Globus pallidus (tissue), 1 donor: ENCODE results near the gene TRHDE.

ENCODE experiments used
- DNase-seq: peaks from one replicate; pipeline ENCODE4 v3.0.0-alpha.2; 2015; ENCODE audit warnings: low spot score

Gene TRHDE

GRCh38 chr12:72274931-72275330, 2.8 kb downstream of the TRHDE start:
- no peak for DNase-seq

GRCh38 chr12:72275526-72275925, 3.4 kb downstream of the TRHDE start:
- no peak for DNase-seq

- no peak for DNase-seq
Measured at GRCh38 chr12:72276181-72276805, 4.1 kb downstream of the TRHDE start.

GRCh38 chr12:72277415-72277814, 5.2 kb downstream of the TRHDE start:
- no peak for DNase-seq

- no peak for DNase-seq
Measured at GRCh38 chr12:72278894-72279293, 6.7 kb downstream of the TRHDE start.

- DNase-seq, result no peak
Measured at GRCh38 chr12:72281126-72281525, 9.0 kb downstream of the TRHDE start.

- peak; percentile 52 for DNase-seq
Measured at GRCh38 chr12:72282721-72283120, 10.6 kb downstream of the TRHDE start.

- DNase-seq, result no peak
Measured at GRCh38 chr12:72285861-72286260, 13.7 kb downstream of the TRHDE start.

GRCh38 chr12:72286526-72286925, 14.4 kb downstream of the TRHDE start:
- DNase-seq, result no peak

GRCh38 chr12:72288436-72288835, 16.3 kb downstream of the TRHDE start:
- DNase-seq, result no peak

- DNase-seq, result no peak
Measured at GRCh38 chr12:72288911-72289310, 16.7 kb downstream of the TRHDE start.

- DNase-seq, result no peak
Measured at GRCh38 chr12:72289633-72290032, 17.5 kb downstream of the TRHDE start.

- no peak for DNase-seq
Measured at GRCh38 chr12:72291175-72291574, 19.0 kb downstream of the TRHDE start.

- DNase-seq, result no peak
Measured at GRCh38 chr12:72293701-72294100, 21.5 kb downstream of the TRHDE start.

GRCh38 chr12:72295101-72295500, 22.9 kb downstream of the TRHDE start:
- DNase-seq, result no peak

- DNase-seq, result no peak
Measured at GRCh38 chr12:72295744-72296143, 23.6 kb downstream of the TRHDE start.

- no peak for DNase-seq
Measured at GRCh38 chr12:72296389-72296788, 24.2 kb downstream of the TRHDE start.

- no peak for DNase-seq
Measured at GRCh38 chr12:72297666-72298065, 25.5 kb downstream of the TRHDE start.

GRCh38 chr12:72300728-72301127, 28.6 kb downstream of the TRHDE start:
- no peak for DNase-seq

GRCh38 chr12:72304751-72305150, 32.6 kb downstream of the TRHDE start:
- no peak for DNase-seq

- DNase-seq, result no peak
Measured at GRCh38 chr12:72307229-72307628, 35.1 kb downstream of the TRHDE start.

- DNase-seq, result no peak
Measured at GRCh38 chr12:72311946-72312345, 39.8 kb downstream of the TRHDE start.

- no peak for DNase-seq
Measured at GRCh38 chr12:72313806-72314205, 41.6 kb downstream of the TRHDE start.

- peak; percentile 15 for DNase-seq
Measured at GRCh38 chr12:72315858-72316257, 43.7 kb downstream of the TRHDE start.

- DNase-seq, result no peak
Measured at GRCh38 chr12:72318341-72318740, 46.2 kb downstream of the TRHDE start.
